NCI-H2171 (cell line): ENCODE measurements around the gene AP1M1.

Experiments
- DNase-seq: peaks from one replicate; lab custom pipeline; 2025; lab: John Stamatoyannopoulos, UW

AP1M1 gene

GRCh38 chr19:16207490-16208025 lies 9.8 kb downstream of the AP1M1 start:
- DNase-seq, result no peak

- DNase-seq, result no peak
Measured at GRCh38 chr19:16208064-16208759, 10.5 kb downstream of the AP1M1 start.

- DNase-seq, result no peak
Measured at GRCh38 chr19:16208847-16209665, 11.3 kb downstream of the AP1M1 start.

GRCh38 chr19:16210168-16210567 lies 12.5 kb downstream of the AP1M1 start:
- DNase-seq, result no peak

DNA sequence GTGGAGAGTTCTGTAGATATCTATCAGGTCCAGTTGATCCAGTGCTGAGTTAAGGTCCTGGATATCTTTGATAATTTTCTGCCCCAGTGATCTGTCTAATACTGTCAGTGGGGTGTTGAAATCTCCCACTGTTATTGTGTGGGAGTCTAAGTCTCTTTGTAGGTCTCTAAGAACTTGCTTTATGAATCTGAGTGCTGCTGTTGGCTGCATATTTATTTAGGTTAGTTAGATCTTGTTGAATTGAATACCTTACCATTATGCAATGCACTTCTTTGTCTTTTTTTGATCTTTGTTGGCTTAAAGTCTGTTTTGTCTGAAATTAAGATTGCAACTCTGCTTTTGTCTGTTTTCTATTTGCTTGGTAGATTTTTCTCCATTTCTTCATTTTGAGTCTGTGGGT lies 15.4 kb downstream of the AP1M1 start:
- no peak for DNase-seq

GRCh38 chr19:16216744-16217670 lies 19.3 kb downstream of the AP1M1 start:
- peak; percentile 74 for DNase-seq

GRCh38 chr19:16217716-16218451 lies 20.2 kb downstream of the AP1M1 start:
- DNase-seq, result no peak

DNA sequence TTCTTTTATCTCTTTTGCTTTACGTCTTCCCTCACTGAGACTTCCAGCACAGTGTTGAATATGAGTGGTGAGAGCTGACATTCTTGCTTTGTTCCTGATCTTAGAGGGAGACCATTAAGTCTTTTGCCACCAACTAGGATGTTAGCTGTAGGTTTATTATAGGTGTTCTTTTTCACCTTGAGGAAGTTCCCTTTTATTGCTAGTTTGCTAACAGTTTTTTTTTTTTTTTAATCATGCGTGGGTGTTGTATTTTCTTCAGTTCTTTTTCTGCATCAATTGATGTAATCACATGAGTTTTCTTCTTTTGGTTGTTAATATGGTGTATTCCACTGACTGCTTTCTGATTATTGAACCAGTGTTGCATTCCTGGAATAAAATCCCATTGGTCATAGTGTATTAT lies 21.1 kb downstream of the AP1M1 start:
- no peak for DNase-seq

GRCh38 chr19:16222806-16223205 lies 25.1 kb downstream of the AP1M1 start:
- DNase-seq, result no peak

- DNase-seq, result no peak
Measured at GRCh38 chr19:16223746-16224145, 26.0 kb downstream of the AP1M1 start.

DNA sequence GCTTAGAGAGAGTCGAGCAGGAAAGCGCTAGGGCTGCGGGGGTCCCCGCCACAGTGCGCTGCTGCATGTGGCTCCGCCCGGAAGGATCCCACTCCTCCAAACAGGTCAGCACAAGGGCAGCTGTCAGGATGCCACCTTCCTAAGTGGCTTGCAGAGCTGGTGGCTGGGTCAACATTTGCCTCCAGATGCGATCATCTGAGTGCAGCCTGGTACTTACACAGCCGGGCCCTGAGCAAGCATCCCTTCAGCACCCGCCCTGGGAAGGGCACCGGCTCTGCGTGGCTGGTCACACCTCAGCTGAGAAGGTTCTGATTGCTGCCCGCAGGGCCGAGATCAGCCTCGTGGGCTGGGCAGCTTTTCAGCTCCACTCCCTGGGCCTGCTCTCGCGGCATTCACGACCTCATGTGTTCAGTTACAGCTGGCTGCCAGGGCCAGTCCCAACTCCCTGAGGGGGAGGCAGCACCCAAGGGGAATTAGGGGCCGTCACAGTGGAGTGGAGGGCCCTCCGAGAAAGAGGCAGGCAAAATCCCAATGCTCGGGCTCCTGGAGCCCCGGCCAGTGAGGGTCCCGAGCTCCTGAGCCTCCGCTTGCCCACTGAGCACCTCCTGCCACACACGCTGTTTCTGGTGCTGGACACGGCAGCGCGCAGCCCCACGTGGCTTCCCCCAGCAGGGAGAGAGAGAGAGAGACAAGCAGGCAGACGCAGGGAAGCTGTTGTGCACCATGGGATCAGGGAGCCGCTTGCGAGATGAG lies 26.8 kb downstream of the AP1M1 start:
- DNase-seq, result no peak

GRCh38 chr19:16225279-16226183 lies 27.8 kb downstream of the AP1M1 start:
- no peak for DNase-seq

DNA sequence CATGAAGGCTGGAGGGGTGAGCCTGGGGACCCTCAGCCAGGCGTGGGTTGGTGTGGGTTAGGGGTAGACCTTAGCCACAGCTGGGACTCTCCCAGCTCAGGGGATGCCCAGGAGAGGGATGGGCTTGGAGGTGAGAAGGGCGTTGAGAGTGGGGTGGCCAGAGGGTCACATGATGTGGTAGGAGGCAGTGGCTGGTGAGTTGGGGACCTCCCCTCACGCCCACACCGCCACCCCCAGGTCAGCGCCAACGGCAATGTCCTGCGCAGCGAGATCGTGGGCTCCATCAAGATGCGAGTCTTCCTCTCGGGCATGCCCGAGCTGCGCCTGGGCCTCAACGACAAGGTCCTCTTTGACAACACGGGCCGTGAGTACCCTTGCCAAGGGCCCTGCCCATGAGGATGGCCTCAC lies 28.5 kb downstream of the AP1M1 start:
- DNase-seq, result no peak

- no peak for DNase-seq
Measured at GRCh38 chr19:16226878-16227836, 29.4 kb downstream of the AP1M1 start.

GRCh38 chr19:16227837-16228636 lies 30.3 kb downstream of the AP1M1 start:
- no peak for DNase-seq

DNA sequence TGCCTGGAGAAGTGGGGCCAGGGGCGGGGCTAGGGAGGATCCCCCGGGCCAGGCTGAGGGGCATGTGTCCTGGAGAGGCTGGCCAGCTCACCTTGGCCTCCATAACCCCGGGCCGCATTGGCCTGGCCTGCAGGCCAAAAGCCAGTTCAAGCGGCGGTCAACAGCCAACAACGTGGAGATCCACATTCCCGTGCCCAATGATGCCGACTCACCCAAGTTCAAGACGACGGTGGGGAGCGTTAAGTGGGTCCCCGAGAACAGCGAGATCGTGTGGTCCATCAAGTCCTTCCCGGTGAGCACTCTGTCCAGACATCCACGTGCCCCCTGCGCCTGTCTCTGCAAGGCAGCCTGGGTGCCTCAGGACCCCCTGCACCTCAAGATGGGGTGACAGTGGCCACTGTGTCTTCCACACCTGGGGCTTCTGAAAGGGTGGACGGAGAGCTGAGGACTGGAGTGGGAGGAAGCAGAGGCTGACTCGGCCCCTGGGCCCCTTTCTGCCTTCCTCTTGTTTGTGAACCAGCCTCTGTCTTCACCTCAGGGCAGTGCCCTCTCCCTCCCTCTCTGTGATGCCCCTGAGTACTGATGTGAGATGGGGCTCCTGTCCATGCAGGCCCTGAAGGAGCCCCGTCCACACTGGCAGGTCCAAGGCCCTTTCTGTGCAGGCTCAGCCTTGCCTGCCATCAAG lies 31.1 kb downstream of the AP1M1 start:
- DNase-seq, result no peak

GRCh38 chr19:16229322-16229641 lies 31.6 kb downstream of the AP1M1 start:
- DNase-seq, result no peak
